ENCODE results near the gene NPAS3. TPM values are rescaled to one million over a fixed set of nuclear protein-coding genes. Genes with fewer than 3 reads are reported as not detected.

NPAS3 gene
- total RNA-seq, 1 experiment from 2014 or later, result 0.36 TPM

GRCh38 chr14:33851366-33851765, 912.7 kb downstream of the NPAS3 start:
- Histone ChIP-seq H3K27ac (ENCODE audit: low read length) (no peak overlapping the region), H3K4me3 (ENCODE audit: low read length) (no peak overlapping the region), H3K4me1 (ENCODE audit: insufficient read depth, low read length) (no peaks in the 10 kb centered on the region), H2AFZ (ENCODE audit: low read length) (no peak overlapping the region), H3K27me3 (ENCODE audit: low read length) (peaks cover 18% of the 10 kb centered on the region; the same call in 1 of the 2 replicates), H3K9me3 (ENCODE audit: low read length) (no peaks in the 10 kb centered on the region), H3K9ac (ENCODE audit: low read length) (no peak overlapping the region), H3F3A (ENCODE audit: low read length, unreplicated experiment) (no peaks in the 10 kb centered on the region), H3K36me3 (ENCODE audit: low read depth, low read length) (no peaks in the 10 kb centered on the region), H3K79me2 (ENCODE audit: low read length) (no peaks in the 10 kb centered on the region), H3K9me2 (replicated peaks; ENCODE audit: low read length) (no peaks in the 10 kb centered on the region), H4K20me1 (ENCODE audit: low read length) (no peaks in the 10 kb centered on the region), H3K4me2 (ENCODE audit: low read length) (no peak overlapping the region)
- no TSS peak for BruUV-seq (replicated peaks)
- no peak for TF ChIP-seq EZH2phosphoT487 (IDR thresholded peaks at IDR 0.05; ENCODE audit: borderline replicate concordance, low read length)
- no peak for TF ChIP-seq CTCF (conservative IDR thresholded peaks at IDR 0.05; ENCODE audit: low read depth, low read length)
- TF ChIP-seq EZH2 (IDR thresholded peaks at IDR 0.05; ENCODE audit: low read length, unreplicated experiment), result no peak
- no peak for DNase-seq
- ATAC-seq, result no peak
- POLR2A ChIA-PET (ENCODE audit: unreplicated experiment), result no interaction called here
- intact Hi-C loops (cut with micrococcal nuclease), result no loop called here
- CTCF ChIA-PET, result no interaction called here

DNA sequence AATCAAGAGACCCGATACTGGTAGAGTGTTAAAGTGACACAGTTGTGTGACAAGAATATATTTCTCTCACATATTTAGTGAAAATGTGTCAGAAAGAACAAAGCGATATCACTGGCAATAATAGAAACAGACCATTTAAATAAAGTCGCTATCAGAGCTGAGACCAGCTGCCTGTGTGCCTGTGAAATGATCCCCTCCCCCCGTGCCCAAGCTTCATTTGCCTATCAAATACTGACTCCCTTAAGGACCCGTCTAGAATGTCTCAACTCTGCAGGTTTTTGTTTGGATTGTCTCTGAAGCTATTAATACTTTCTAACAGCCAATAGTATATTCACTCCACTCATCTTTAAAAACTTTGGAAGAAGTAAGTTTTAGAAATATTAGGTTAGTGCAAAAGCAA, 913.3 kb downstream of the NPAS3 start:
- no peak for ATAC-seq
- no TSS peak for BruUV-seq (replicated peaks)
- TF ChIP-seq EZH2 (IDR thresholded peaks at IDR 0.05; ENCODE audit: low read length, unreplicated experiment) (no peak), CTCF (conservative IDR thresholded peaks at IDR 0.05; ENCODE audit: low read depth, low read length) (no peak), EZH2phosphoT487 (IDR thresholded peaks at IDR 0.05; ENCODE audit: borderline replicate concordance, low read length) (no peak)
- Histone ChIP-seq H2AFZ (ENCODE audit: low read length) (no peak overlapping the region), H3K79me2 (ENCODE audit: low read length) (no peaks in the 10 kb centered on the region), H3K27me3 (ENCODE audit: low read length) (peaks cover 15% of the 10 kb centered on the region; the same call in 1 of the 2 replicates), H3K4me3 (ENCODE audit: low read length) (no peak overlapping the region), H3K27ac (ENCODE audit: low read length) (no peak overlapping the region), H3K4me2 (ENCODE audit: low read length) (no peak overlapping the region), H3K9me2 (replicated peaks; ENCODE audit: low read length) (no peaks in the 10 kb centered on the region), H4K20me1 (ENCODE audit: low read length) (no peaks in the 10 kb centered on the region), H3K9ac (ENCODE audit: low read length) (no peak overlapping the region), H3F3A (ENCODE audit: low read length, unreplicated experiment) (no peaks in the 10 kb centered on the region), H3K9me3 (ENCODE audit: low read length) (no peaks in the 10 kb centered on the region), H3K4me1 (ENCODE audit: insufficient read depth, low read length) (no peaks in the 10 kb centered on the region), H3K36me3 (ENCODE audit: low read depth, low read length) (no peaks in the 10 kb centered on the region)
- POLR2A ChIA-PET (ENCODE audit: unreplicated experiment), result no interaction called here
- no peak for DNase-seq
- intact Hi-C loops (cut with micrococcal nuclease), result no loop called here
- CTCF ChIA-PET, result no interaction called here

Measured in PC-3 (cell line).